Activated T-cell treated with anti-CD3 and anti-CD28 coated beads for 1 hour (primary cell): ENCODE results near the gene LTBP2.

Experiments
- DNase-seq: peaks from one replicate; pipeline ENCODE4 v3.0.0-alpha.2; 2020; ENCODE audit warnings: low read depth

LTBP2 gene

DNA sequence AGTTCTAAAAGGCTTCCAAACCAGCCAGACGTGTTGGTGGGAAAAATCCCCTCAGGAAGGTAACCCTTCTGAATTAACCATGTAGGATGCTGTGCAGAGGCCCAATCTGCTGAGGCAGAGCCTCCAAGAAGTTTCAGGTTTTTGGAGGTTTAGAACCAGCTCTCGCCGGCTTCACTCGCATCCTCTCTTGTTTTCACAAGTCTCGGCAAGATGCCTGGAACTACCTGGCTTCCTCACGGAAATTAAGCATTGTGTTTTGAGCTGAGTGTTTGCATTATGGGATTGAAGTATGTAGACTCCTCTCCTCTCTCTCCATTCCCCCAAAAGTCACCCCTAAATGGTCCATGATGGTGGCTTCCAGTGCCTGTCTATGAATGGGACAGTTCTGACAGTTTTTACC, 20.6 kb downstream of the LTBP2 start:
- no peak for DNase-seq

GRCh38 chr14:74589291-74589879, 22.7 kb downstream of the LTBP2 start:
- no peak for DNase-seq

GRCh38 chr14:74587363-74587707, 24.7 kb downstream of the LTBP2 start:
- DNase-seq = no peak

DNA sequence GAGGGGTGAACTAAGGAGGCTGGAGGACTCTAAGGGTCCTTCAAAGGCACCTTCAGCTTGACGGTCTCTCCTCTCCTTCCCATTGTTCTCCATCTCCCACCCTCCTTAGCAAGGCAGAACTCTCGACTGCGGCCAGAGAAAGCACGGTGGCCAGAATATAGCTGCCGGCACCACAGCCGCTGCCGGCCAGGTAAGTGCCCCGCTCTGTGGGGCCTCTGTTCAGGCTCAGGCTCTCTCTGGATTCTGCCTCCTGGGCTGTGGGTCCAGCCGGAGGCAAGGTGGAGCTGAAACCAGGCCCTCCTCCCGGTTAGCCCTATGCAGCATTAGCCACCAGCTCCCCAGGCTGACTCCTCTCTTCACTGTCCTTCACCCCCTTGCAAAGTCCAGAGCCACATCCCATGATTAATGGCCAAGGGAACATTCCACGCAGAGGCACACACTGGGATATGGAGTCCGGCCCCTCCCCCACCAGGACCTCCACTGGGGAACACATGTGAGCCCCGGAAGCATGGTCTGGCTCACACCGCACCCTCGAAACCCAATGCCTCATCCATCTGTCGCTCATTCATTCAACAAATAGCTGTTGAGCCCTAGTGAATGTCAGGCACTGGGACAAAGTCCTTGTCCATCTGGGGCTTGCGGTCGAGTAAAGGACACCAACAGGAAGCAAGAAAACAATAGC, 25.2 kb downstream of the LTBP2 start:
- no peak for DNase-seq

GRCh38 chr14:74585406-74586335, 26.4 kb downstream of the LTBP2 start:
- no peak for DNase-seq

GRCh38 chr14:74584951-74585350, 27.1 kb downstream of the LTBP2 start:
- DNase-seq = no peak

DNA sequence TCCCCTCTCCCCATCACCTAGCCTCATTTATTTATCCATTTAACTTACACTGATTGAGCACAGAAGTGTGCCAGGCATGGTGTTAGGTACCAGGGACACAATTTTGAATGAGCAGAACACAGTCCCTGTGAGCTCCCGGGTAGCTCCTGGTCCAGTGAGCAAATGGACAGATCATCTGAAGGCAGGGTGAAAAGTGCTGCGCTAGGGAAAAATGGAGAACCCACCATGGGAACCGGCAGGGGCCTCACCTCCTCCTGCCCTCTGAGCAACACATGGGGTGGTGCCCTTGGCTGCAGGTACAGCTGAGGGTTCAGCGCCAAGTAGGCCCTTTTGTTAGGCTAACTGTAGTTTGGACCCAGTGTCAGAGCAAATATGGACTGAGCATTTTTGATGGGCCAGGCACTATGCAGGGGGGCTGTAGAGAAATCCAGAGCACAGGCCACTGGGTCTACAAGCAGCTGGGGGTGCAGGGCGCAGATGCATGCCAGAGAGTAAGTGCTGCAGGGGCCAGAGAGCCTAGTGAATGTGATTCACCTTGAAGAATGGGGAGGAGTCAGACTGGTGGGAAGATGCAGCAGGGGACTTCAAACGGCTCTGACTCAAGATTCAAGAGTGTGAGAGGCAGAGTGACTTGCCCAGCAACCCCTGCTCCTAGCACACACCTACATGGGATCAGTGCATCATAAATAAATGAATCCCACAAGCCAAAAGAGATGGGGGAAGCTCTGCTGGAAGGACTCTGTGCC, 28.2 kb downstream of the LTBP2 start:
- DNase-seq = no peak

- DNase-seq = no peak
Observed at GRCh38 chr14:74582910-74583581, 29.0 kb downstream of the LTBP2 start.

GRCh38 chr14:74580275-74580672, 31.8 kb downstream of the LTBP2 start:
- no peak for DNase-seq

DNA sequence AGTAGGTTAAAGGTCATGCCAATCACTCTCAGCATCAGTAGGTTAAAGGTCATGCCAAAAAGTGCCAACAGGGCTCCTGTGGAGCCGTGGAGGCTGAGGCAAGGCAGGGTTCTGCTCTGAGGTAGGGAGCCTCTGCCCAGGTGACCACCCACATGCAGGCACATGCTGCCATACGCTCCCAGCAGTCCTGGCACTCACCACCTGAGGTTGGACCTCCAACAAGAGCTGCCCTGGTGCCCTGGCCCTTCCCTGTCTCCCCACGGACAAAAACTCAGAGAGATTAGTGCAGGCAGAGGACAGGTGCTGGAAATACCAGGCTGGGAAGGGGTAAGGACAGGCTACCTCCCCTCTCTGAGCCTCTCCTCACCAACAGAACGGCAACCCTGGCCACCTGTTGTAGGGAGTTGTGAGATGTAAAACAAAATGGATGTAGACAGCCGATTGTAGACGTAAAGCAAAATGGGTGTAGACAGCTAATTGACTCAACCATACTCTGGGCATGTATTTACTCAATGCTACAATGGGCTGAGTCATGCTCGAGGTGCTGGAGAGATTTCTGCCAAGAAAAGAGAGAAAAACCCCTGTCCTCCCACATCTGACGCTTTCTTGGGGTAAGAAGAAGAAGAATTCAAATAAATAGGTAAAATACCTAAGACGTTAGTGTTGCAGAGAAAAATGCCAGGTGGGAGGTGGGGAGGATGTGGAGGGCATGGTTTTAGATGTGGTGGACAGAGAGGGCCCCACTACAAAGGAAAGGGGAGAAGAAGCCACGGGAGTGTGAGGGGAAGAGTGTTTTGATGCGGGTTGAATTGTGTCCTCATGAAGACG, 32.4 kb downstream of the LTBP2 start:
- no peak for DNase-seq

- DNase-seq = no peak
Observed at GRCh38 chr14:74578479-74578878, 33.6 kb downstream of the LTBP2 start.

DNA sequence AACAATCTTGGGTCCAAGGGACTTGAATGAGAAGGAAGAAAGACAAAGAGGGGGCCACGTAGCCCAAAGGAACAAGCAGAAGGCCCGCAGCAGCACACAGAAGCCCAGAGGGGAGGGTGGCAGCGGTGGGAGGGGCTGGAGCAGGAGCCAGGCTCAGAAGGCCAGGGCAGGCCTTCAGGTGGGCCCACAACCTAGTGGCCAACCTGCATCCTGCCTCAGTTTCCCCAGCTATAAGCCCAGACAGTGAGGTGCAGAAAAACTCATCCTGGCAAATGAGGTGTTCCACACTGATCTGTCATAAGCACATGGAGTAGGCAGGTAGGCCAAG, 34.1 kb downstream of the LTBP2 start:
- no peak for DNase-seq

DNA sequence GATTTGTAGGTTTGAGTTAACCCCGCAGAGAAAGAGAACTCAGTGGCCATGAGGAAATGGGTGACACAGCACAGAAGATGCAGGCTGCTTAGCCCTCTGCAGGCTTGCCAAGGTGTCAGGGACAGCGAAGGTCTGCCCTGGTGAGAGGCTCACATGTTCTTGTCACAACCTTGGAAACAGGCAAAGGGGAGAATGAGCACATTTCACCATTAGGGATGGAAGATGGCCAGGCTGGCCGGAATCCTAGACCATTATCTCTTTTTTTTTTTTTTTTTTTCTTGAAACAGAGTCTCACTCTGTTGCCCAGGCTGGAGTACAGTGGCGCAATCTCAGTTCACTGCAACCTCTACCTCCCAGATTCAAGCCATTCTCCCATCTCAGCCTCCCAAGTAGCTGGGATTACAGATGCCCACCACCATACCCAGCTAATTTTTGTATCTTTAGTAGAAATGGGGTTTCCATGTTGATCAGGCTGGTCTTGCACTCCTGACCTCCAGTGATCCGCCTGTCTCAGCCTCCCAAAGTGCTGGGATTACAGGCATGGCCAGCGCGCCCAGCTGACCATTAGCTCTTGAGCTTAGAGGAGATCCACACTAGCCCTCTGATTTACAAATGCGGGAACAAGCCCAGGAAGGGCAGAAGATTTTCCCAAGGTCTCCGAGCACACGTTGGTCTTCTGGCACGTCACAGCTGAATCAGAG, 34.6 kb downstream of the LTBP2 start:
- DNase-seq = no peak

DNA sequence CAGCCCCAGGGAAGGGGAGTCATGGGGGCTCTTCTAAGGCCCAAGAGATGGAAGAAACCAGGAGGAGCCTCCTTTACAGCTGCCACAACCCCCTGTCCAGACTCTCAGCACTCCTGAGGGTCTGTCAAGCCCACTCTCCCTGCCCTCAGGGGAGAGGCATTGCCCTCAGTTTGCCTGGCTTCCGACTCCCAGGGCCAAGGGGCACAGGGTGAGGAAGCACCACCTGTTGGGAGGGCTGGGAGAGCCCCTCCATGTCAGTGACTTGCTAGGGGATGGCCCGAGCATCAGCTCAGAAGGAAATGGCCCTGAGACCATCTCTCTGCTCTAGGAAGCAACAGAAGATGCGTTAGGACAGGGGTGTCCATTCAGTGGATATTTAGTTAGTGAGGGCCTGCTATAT, 36.1 kb downstream of the LTBP2 start:
- no peak for DNase-seq

DNA sequence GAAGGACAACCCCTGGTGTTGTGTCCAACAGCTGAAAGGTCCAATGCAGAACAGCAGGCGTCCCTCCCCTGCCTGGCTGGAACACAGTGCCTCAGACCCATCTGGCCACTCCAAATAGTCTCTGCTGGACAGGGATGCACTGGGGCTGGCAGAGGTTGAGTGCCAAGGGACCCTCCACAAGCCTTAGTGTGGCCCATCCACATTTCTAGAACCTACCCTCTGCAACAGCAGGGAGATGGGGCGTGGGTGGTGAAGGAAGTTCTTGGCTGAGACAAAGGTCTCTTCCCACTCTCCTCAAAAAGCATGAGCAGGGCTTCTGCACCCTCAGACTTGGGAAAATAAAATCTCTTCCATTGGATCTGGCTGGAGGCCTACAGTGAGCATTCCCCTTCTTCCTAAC, 36.5 kb downstream of the LTBP2 start:
- no peak for DNase-seq

- DNase-seq = no peak
Observed at GRCh38 chr14:74574706-74575105, 37.3 kb downstream of the LTBP2 start.

- DNase-seq = no peak
Observed at GRCh38 chr14:74574090-74574433, 38.0 kb downstream of the LTBP2 start.

DNA sequence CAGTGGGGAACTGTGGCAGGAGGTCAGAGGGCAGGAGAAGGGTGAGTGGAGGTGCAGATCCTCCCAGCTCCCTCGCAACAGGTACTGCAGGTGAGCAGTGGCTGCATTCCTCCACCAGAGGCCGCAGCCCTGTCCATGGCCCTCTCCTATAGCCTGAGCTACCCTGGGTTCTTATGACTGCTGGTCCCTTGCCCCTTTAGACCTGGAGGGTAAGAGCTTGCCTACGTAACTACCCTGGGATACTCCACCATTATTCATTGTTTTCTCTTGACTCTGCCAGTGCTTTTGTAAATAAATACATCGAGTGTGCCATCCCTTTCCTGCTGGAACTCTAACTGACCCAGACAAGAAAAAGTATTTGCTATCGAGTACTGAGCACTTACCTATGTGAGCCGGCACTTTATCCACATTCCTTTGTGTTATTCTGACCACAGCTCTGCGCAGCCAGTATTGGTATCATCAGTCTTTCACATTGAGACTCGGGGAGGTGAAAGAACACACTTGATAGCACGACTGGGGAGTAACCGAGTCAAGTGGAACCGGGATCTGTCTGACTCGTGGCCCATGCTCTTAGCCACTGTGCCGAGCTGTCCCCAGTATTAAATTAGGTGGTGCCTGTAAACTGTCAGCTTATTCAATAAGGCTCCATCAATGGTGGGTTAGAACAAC, 38.5 kb downstream of the LTBP2 start:
- no peak for DNase-seq

DNA sequence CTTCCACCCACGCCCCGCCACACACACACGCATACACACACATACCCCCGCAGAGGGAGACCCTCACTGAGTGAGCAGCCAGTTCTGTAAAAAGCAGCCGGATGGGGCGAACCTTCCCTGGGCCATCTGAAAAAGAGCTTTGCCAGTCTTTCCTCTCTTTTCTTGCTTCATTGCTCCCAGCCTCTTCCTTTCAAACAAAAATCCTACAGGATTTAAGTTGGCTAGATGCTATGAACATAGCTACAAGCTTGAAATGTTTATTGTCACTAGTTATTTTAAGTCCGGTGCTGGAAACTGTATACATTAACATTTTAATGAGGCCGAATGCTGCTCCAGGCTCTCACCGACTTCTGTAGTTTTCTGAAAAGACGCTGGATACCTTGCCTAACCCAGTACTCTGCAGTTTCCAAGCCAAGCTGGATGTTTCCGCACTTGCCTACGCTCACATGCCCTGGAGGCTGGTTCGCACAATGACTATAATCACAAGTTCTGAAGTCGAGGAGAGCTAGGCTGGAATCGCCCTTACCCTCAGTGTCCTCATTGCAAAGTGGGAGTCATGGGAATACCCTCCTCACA, 39.2 kb downstream of the LTBP2 start:
- no peak for DNase-seq
